Hindlimb muscle (tissue), 1 donor: Measurements from ENCODE around the gene CLDN20. TPM values are rescaled to one million over a fixed set of nuclear protein-coding genes. Genes with fewer than 3 reads are reported as not detected.
"Not testable (repeated sequence)": the region's sequence is repeated elsewhere in the genome, so short reads cannot be mapped to it uniquely, and the experiment has no call there.

Experiments used
- DNase-seq: peaks from one replicate; pipeline ENCODE4 v3.0.0-alpha.2; 2013
- polyA plus RNA-seq: library from polyadenylated mRNA; unstranded; fragments of 120-200 nt; gene quantifications from one replicate; pipeline ENCODE4 v1.2.1, GENCODE V29; 2013; ENCODE audit not compliant: insufficient read length

CLDN20 gene
- polyA plus RNA-seq: 0.54 TPM

GRCh38 chr6:155263373-155264063, at the start of gene CLDN20:
Gene CLDN20 (plus strand): TSS chr6:155264013. CDS start chr6:155275720, 11,707 bp downstream.
- DNase-seq: no peak

DNA sequence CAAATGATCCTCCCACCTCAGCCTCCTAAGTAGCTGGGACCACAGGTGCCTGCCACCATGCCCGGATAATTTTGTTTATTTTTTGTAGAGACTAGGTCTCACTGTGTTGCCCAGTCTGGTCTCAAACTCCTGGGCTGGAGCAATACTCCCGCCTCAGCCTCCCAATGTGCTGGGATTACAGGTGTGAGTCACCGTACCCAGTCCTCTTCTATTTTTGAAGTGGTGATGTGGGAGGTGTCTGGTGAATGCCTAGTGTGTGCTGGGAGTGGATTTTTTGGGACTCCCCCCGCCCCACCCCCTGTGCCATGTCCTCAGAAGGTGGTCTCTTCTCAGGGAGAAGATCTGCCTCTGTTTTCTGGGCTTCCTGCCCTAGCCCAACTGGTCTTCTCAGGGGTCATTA, 47.9 kb upstream of the CLDN20 start:
- DNase-seq: no peak

GRCh38 chr6:155216312-155217046, 47.3 kb upstream of the CLDN20 start:
- DNase-seq: no peak

- DNase-seq: not testable (repeated sequence)
Observed at GRCh38 chr6:155218711-155219110, 45.1 kb upstream of the CLDN20 start.

DNA sequence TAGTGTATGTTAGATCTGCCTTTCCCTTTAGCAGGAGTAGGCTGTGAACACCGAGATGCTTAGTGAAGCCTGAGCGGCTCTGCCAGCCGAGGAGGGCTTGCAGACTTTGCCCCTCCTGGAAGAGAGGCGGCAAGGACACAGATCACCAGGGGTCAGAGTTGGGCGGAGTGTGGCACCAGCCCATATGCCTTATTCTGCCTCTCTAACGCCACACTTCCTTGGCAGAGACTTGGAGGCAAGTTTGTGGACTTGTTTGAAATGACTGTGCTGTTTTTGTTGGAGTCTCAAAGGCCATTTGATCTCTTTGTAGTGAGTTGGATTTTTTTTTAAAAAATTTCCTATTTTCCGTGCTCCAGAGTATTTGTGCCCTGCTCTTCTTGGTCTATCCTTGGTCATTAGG, 44.5 kb upstream of the CLDN20 start:
- no peak for DNase-seq

DNA sequence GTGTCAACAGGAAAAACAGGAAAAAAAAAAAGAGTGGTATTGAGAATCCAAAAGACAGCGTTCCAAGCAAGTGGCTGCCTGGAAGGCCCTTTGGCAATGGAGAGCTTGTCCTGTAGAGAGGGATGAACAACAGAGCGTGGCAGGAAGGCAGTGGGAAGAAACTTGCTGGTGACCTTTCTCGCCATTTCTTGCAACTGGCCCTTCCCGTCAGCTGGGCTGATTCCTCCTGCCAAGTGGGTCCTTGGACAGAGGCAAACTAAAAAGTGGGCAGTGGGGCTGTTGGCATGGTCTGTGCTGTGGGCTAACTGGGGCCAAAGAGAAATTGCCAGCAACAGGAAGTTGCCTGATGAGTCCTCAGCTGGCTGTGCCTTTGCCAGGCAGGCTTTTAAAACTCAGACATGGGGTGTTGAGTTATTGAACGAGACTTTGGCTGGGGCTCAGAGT, 43.9 kb upstream of the CLDN20 start:
- no peak for DNase-seq

DNA sequence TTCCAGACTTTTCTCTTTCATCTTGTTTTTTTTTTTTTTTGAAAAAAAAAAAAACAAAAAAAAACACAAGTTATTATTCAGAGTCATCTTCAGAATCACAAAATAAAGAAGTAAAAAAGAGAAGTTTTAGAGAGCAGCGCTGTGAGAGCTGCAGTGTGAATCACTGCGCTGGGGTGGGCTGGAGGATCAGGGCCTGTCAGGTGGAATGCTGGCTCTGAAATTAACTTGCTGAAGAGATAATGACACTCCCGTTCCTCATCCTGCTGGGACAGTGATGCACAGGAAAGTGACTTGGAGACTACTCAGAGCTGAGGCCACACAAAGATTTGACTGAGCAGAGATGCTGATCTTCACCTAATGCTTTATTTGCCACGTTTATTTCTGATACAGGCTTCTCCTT, 42.7 kb upstream of the CLDN20 start:
- DNase-seq: no peak

- no peak for DNase-seq
Observed at GRCh38 chr6:155222506-155222905, 41.3 kb upstream of the CLDN20 start.

- DNase-seq: no peak
Observed at GRCh38 chr6:155223646-155224451, 40.0 kb upstream of the CLDN20 start.

- no peak for DNase-seq
Observed at GRCh38 chr6:155224618-155225017, 39.2 kb upstream of the CLDN20 start.

GRCh38 chr6:155227046-155227445, 36.8 kb upstream of the CLDN20 start:
- DNase-seq: no peak

DNA sequence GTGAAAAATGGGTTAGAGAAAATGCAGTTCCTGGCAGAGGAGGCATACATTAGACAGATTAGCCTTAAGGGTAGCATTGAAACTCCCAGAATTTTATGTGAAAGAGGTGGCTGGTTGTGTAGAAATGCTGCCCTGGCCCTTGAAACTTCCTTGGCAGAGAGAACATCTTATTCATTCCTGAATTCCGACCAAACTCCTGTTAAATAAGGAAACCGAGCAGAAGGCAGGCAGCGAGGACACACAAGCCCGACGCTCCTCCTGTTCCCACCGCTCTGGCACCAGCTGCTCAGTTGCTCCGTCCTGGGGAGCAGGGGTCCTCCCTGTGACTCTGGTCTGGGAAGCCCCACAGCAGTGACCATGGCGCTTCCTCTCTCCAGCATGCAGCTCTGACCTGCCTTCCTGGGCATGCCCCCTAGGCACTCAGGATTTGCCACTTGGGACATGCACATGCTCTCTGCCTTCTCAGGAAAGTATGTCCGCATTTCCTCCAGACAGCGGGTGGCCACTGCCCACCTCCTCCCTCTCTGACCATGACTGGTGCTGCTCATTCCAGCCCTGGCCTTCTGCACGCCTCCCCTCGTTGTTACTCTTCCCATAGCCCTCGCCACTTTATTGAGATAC, 35.2 kb upstream of the CLDN20 start:
- no peak for DNase-seq

GRCh38 chr6:155230975-155231374, 32.8 kb upstream of the CLDN20 start:
- not testable (repeated sequence) for DNase-seq

GRCh38 chr6:155232848-155233247, 31.0 kb upstream of the CLDN20 start:
- no peak for DNase-seq

DNA sequence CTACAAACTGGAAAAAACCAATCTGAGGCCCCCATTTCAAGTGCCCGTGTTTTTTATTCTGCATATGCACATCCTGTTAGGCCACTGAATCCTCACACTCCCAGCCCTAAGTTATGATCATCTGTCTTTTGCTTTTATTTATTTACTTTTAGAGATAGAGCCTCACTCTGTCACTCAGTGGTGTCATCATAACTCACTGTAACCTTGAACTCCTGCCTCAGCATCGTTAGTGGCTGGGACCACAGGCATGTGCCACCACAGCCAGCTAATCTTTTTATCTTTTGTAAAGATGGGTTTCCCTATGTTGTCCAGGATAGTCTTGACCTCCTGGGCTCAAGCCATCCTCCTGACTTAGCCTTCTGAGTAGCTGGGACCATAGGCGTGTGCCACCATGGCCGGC, 29.6 kb upstream of the CLDN20 start:
- DNase-seq: no peak

DNA sequence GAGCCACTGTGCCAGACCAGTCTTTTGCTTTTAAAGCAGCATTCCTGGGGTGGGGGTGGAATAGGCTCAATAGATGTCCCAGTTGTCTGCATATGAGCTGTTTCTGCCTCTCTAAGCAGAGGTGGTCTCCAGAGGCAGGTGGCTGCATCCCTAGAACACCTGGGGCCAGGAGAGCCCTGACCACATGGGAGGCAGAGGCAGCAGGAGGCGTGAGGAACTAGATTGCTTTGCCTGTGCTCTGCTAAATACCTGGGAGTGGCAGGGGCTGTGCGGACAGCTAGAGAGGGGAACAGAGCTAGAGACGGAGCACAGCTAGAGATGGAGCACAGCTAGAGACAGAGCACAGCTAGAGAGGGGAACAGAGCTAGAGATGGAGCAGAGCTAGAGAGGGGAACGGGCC, 29.1 kb upstream of the CLDN20 start:
- no peak for DNase-seq

DNA sequence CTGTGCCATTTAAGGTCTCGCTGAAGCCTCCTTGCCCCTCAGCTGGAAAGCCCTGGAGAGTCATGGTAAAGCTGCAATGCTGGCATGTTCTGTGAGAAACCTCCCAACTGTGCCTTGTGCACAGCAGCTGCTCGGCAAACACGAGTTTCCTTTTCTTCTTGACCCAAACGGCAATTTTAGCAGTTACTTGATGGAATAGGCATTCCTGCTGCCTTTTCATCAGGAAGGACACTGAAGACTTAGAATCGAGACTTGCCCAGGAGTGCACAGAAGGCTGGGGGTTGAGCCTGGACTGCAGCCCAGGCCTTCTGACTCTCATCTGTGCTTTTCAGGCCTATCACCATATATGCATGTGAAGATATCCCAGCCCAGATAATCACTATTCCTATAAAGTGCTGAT, 28.7 kb upstream of the CLDN20 start:
- DNase-seq: no peak

GRCh38 chr6:155237613-155238012, 26.2 kb upstream of the CLDN20 start:
- DNase-seq: no peak

DNA sequence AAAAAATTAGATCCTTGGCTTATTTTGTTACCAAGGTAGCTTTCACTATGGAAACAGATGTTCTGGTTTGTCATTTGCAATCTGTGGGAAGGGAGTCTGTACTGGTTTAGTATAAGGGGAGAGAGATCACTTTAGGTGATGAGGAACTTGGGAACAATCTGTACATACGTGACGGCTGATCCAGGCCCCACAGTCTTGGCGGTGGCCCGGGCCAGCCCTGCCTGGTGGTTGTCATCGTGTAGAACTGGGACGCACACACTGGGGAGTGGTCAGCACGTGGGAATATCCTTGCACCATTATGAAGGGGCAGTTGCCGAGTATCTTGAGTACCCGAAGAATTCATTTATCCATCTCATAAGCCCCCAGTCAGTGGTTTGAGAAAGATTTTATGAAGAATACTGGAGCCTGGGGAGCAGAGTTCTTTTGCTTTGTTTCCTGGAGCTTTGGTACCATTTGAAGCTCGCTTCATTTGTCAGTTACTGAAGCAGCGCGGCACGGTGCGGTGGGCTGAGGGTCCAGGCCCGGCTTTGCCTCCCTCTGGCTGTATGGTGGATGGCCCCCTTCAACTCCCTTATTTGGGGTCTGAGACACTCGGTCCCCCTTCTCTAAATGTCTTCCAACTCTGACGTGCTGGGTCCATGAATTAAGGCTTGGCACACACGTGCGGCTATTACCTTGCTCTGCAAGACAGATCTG, 22.8 kb upstream of the CLDN20 start:
- no peak for DNase-seq

- no peak for DNase-seq
Observed at GRCh38 chr6:155241966-155242365, 21.8 kb upstream of the CLDN20 start.

DNA sequence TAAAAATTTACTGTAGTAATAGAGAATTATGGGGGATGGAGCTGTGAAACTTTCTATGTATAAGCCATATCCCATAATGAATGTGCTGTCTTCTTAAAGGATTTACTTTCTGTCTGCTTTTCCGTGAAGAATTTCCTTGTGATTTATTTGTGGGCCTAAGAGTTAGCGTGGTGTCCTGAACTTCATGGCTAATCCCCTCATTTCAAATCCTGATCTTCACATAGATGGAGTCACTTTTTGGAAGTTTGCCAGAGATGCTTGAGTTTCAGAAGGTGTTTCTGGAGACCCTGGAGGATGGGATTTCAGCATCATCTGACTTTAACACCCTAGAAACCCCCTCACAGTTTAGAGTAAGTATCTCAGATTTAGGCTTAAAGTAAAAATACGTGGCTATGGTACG, 19.4 kb upstream of the CLDN20 start:
- no peak for DNase-seq

- DNase-seq: no peak
Observed at GRCh38 chr6:155245193-155245592, 18.6 kb upstream of the CLDN20 start.
